Activated CD8-positive, alpha-beta T cell treated with anti-CD3 and anti-CD28 coated beads for 36 hours (primary cell): ENCODE measurements around the gene DGKG. TPM values are rescaled to one million over a fixed set of nuclear protein-coding genes. Genes with fewer than 3 reads are reported as not detected.

Source experiments
- ATAC-seq: fragments of 200-7000 bp; cut with Tn5 transposase; one replicate; pipeline ENCODE4 v1.10.0; 2021; ENCODE audit warnings: mild to moderate bottlenecking, moderate library complexity
- CTCF ChIA-PET: fragments of 350-600 bp; sonication (Branson Sonifier 250); formaldehyde crosslinking; loops from one replicate; lab custom pipeline; 2021; ENCODE audit warnings: antibody characterized with exemption; lab: Charles Lee
- POLR2A ChIA-PET: fragments of 350-600 bp; sonication (Branson Sonifier 250); formaldehyde crosslinking; loops from one replicate; lab custom pipeline; 2021; ENCODE audit warnings: antibody characterized with exemption; lab: Charles Lee
- DNase-seq: peaks from one replicate; pipeline ENCODE4 v3.0.0-alpha.2; 2020
- H3K27ac Mint-ChIP-seq: one replicate; pipeline ENCODE4 v1.8.0; 2021; ENCODE audit warnings: mild to moderate bottlenecking, mixed read lengths
- H3K27me3 Mint-ChIP-seq: one replicate; pipeline ENCODE4 v1.8.0; 2021; ENCODE audit warnings: mixed read lengths
- H3K36me3 Mint-ChIP-seq: one replicate; pipeline ENCODE4 v1.8.0; 2021; ENCODE audit warnings: low read depth, mixed read lengths
- H3K4me1 Mint-ChIP-seq: one replicate; pipeline ENCODE4 v1.8.0; 2021; ENCODE audit warnings: low read depth, mixed read lengths
- H3K4me3 Mint-ChIP-seq: one replicate; pipeline ENCODE4 v1.8.0; 2021; ENCODE audit warnings: mild to moderate bottlenecking, moderate library complexity, mixed read lengths
- H3K9me3 Mint-ChIP-seq: one replicate; pipeline ENCODE4 v1.8.0; 2021; ENCODE audit warnings: mixed read lengths
- intact Hi-C: fragments of 100-400 bp; cut with micrococcal nuclease; formaldehyde crosslinking; loops from one replicate; pipeline ENCODE4 v1.10.0; 2022
- total RNA-seq, 2 experiments: library from RNA; stranded (reverse); gene quantifications; one replicate each; pipeline ENCODE4 v1.2.3, GENCODE V29; 2021
- TF ChIP-seq, protein P1 (sequence below): fragments of 200-600 bp; IDR thresholded peaks from one replicate; pipeline ENCODE4 v1.8.0; 2022; ENCODE audit warnings: antibody characterized with exemption, mild to moderate bottlenecking

DGKG gene
- total RNA-seq, 2 experiments from 2014 or later: 0.18 to 0.36 TPM

DNA sequence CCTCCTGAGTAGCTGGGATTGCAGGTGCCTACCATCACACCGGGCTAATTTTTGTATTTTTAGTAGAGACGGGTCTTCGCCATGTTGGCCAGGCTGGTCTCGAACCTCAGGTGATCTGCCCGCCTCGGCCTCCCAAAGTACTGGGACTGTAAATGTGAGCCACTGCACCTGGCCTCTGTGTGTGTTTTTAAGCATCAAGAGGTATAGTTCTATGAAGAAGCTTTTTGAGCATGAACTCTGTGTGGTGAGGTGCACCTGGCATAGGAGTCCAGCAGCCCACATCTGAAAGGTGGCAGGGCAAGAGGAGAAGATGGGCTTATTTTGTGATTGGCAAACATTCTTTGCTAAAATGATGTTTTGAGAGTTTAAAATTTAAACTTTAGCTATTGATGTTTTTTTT lies 118.0 kb downstream of the DGKG start:
- peaks cover 15% of the 10 kb centered on the region for H3K4me1 Mint-ChIP-seq
- CTCF ChIA-PET: interaction anchor here (1.2 to 4.1 kb wide), 4 partner anchors 10 to 297 kb away, joined by 4 to 18 read pairs (median 8); no protein-coding TSS in a partner anchor
- POLR2A ChIA-PET: interaction anchor here (1.2 kb wide), 2 partner anchors 15 to 291 kb away, joined by 3 read pairs; no protein-coding TSS in a partner anchor
- DNase-seq (no peak), ATAC-seq (no peak)
- H3K9me3 Mint-ChIP-seq: no peaks in the 10 kb centered on the region
- H3K36me3 Mint-ChIP-seq: no peaks in the 10 kb centered on the region
- no peak overlapping the region for H3K4me3 Mint-ChIP-seq
- TF ChIP-seq, protein P1, sequence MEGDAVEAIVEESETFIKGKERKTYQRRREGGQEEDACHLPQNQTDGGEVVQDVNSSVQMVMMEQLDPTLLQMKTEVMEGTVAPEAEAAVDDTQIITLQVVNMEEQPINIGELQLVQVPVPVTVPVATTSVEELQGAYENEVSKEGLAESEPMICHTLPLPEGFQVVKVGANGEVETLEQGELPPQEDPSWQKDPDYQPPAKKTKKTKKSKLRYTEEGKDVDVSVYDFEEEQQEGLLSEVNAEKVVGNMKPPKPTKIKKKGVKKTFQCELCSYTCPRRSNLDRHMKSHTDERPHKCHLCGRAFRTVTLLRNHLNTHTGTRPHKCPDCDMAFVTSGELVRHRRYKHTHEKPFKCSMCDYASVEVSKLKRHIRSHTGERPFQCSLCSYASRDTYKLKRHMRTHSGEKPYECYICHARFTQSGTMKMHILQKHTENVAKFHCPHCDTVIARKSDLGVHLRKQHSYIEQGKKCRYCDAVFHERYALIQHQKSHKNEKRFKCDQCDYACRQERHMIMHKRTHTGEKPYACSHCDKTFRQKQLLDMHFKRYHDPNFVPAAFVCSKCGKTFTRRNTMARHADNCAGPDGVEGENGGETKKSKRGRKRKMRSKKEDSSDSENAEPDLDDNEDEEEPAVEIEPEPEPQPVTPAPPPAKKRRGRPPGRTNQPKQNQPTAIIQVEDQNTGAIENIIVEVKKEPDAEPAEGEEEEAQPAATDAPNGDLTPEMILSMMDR: no peak
- H3K27me3 Mint-ChIP-seq: peaks cover 22% of the 10 kb centered on the region
- no peak overlapping the region for H3K27ac Mint-ChIP-seq
- intact Hi-C loops: loop anchor here (5.0 to 10.0 kb wide), 2 partner anchors 139 to 262 kb away; partner anchors contain the start of gene ETV5

GRCh38 chr3:186241910-186242821 lies 119.9 kb downstream of the DGKG start:
- Mint-ChIP-seq H3K36me3 (no peaks in the 10 kb centered on the region), H3K9me3 (no peaks in the 10 kb centered on the region), H3K27me3 (peaks cover 20% of the 10 kb centered on the region), H3K4me3 (peak overlapping the region; percentile 17), H3K27ac (no peak overlapping the region), H3K4me1 (peaks cover 6% of the 10 kb centered on the region)
- intact Hi-C loops: loop anchor here (5.0 to 10.0 kb wide), 2 partner anchors 137 to 260 kb away; partner anchors contain the start of gene ETV5
- ATAC-seq (peak; percentile 99), DNase-seq (peak; percentile 87)
- ChIA-PET CTCF (interaction anchor here (0.6 to 4.1 kb wide), 24 partner anchors 11 to 299 kb away, joined by 3 to 21 read pairs (median 4); partner anchors contain the start of gene ETV5), POLR2A (interaction anchor here (0.8 kb wide), 1 partner anchor 249 kb away, joined by 4 read pairs; no protein-coding TSS in a partner anchor)
- TF ChIP-seq, protein P1: peak; percentile 64

DNA sequence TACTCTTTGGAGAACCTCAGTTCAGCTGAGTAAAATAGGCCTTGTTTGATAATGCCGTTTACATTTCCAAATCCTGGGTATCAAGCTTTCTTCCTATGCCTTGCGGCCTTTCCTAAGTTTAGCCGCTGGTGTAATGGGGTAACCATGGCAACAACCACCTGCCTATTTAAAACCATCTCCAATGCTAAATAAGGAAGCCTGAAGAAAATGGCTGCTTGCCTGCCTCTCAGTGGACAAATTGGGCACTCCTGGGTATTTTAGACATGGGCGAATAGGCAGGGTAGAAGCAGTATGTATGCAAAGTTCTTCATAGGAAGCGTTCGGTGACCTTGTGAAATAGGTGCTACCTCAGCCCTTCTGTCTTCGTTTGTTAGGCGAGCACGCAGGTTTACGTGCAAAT lies 122.7 kb downstream of the DGKG start:
- CTCF ChIA-PET: no interaction called here
- no peak for ATAC-seq
- TF ChIP-seq, protein P1: no peak
- Mint-ChIP-seq H3K36me3 (no peaks in the 10 kb centered on the region), H3K4me1 (peaks cover 14% of the 10 kb centered on the region), H3K27me3 (peaks cover 14% of the 10 kb centered on the region), H3K27ac (no peak overlapping the region), H3K9me3 (no peaks in the 10 kb centered on the region), H3K4me3 (no peak overlapping the region)
- POLR2A ChIA-PET: no interaction called here
- DNase-seq: no peak
- intact Hi-C loops: no loop called here

DNA sequence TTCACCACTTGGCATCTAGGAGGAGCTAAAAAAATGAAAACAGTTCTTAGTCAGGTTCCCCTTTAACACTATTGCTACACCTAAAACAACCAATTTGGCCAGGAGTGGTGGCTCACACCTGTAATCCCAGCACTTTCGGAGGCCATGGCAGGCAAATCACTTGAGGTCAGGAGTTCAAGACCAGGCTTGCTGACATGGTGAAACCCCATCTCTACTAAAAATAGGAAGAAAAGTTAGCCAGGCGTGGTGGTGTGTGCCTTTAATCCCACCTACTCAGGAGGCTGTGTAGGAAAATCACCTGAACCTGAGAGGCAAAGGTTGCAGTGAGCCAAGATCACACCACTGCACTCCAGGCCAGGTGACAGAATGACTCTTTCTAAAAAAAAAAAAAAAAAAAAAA lies 124.1 kb downstream of the DGKG start:
- CTCF ChIA-PET: interaction anchor here (2.2 kb wide), 1 partner anchor 255 kb away, joined by 9 read pairs; no protein-coding TSS in a partner anchor
- Mint-ChIP-seq H3K36me3 (no peaks in the 10 kb centered on the region), H3K9me3 (no peaks in the 10 kb centered on the region), H3K4me3 (no peak overlapping the region), H3K27me3 (peaks cover 6% of the 10 kb centered on the region), H3K27ac (no peak overlapping the region), H3K4me1 (peaks cover 14% of the 10 kb centered on the region)
- ATAC-seq (no peak), DNase-seq (no peak)
- TF ChIP-seq, protein P1: no peak
- POLR2A ChIA-PET: no interaction called here
- intact Hi-C loops: no loop called here
